ENCODE data around the gene GTF3C1. TPM values are rescaled to one million over a fixed set of nuclear protein-coding genes. Genes with fewer than 3 reads are reported as not detected.
"Not testable (repeated sequence)": the region's sequence is repeated elsewhere in the genome, so short reads cannot be mapped to it uniquely, and the experiment has no call there.

The GTF3C1 gene
- polyA plus RNA-seq, 4 donors, result 30.4 to 47.0 (median 36.8) TPM

DNA sequence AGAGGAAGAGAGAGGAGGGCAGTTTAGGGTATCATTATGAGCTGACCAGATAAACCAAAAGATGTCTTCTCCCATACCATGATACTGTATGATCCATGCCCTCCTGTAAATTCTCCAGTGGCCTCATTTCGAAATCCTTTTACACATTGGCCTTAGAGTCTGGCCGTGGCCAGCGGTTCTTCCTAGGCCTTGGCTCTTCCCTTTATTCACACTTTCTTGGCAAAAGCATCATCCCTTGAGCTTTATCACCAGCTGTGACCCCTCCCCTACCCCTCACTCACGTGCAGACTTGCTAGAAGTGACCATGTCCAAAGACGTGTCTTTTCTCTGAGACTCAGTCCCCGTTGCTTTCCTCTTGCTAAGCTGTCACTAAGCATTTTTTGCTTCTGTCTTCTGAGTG, 23.0 kb upstream of the GTF3C1 start:
- WGBS, 3 donors, result 86 to 95% (median 90%) methylated on average over 6 of the region's 6 CpGs
- no peak for DNase-seq
- no peak for FAIRE-seq
- Histone ChIP-seq H3K4me3 (ENCODE audit: low read depth in 1 of 3, low read length in 3 of 3) (no peak overlapping the region), H3K27ac (ENCODE audit: low read depth in 1 of 3, low read length in 2 of 3) (no peak overlapping the region), H3K9me3 (ENCODE audit: control insufficient read depth in 2 of 2, insufficient read depth in 1 of 2, low read depth in 1 of 2, low read length in 1 of 2) (no peaks in the 10 kb centered on the region), H3K27me3 (ENCODE audit: control insufficient read depth in 3 of 3, insufficient read depth in 3 of 3, low read length in 3 of 3) (no peaks in the 10 kb centered on the region), H3K4me1 (ENCODE audit: control insufficient read depth in 3 of 3, insufficient read depth in 2 of 3, low read depth in 1 of 3, low read length in 2 of 3) (no peaks in the 10 kb centered on the region), H3K36me3 (ENCODE audit: control insufficient read depth in 3 of 3, insufficient read depth in 2 of 3, low read depth in 1 of 3, low read length in 3 of 3) (peaks cover 0 to 13% (median 0%) of the 10 kb centered on the region in 3 donors)

DNA sequence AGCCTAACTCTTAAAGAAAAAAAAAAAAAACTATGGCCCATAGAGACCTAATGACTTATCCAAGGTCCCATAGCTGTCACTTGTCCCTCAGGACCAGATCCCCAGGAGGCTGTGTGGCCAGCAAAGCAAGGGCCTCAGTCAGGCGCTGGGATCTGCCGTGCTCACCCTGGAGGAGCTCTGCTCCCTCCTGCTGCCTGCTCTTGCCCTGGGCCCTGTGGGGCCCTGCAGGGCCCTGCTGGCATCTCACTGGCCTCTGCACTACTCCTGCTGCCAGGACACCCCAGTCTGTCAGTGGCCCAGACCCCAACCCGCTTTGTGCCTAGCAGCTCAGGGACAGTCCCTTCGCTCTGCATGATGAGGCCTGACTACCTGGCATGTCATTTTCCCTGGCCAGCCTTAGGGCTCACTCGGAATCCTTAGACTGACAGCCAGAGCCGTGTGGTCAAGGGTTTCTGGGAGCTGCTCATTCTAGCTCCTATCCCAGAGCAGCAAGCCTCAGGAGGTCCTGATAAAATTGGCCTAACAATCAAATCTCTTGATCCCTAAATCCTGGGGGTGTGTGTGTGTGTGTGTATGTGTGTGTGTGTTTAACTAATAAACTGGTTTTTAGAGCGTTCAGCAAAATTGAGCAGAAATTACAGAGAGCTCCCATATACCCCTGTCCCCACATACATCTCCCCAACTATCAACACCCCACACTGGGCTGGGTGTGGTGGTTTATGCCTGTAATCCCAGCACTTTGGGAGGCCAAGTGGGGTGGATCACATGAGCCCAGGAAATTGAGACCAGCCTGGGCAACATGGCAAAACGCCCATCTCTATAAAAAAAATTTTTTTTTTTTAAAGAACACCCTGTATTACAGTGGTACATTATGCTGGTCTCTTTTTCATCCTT, 22.0 kb upstream of the GTF3C1 start:
- 91 to 94% (median 93%) methylated on average over 8 of the region's 8 CpGs for WGBS, 3 donors

DNA sequence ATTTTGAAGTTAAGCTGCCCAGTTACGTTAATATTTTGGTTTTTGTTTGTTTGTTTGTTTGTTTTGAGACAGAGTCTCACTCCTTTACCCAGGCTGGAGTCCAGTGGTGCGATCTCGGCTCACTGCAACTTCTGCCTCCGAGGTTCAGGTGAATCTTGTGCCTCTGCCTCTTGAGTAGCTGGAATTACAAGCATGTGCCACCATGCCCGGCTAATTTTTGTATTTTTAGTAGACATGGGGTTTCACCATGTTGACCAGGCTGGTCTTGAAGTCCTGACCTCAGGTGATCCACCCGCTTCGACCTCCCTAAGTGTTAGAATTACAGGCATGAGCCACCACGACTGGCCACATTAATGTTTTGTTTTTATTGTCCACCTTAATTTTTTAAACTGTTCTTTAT, 21.3 kb upstream of the GTF3C1 start:
- not testable (repeated sequence) for H3K4me1 ChIP-seq (ENCODE audit: control insufficient read depth in 3 of 3, insufficient read depth in 2 of 3, low read depth in 1 of 3, low read length in 2 of 3); H3K9me3 ChIP-seq (ENCODE audit: control insufficient read depth in 2 of 2, insufficient read depth in 1 of 2, low read depth in 1 of 2, low read length in 1 of 2); FAIRE-seq; H3K27ac ChIP-seq (ENCODE audit: low read depth in 1 of 3, low read length in 2 of 3); H3K27me3 ChIP-seq (ENCODE audit: control insufficient read depth in 3 of 3, insufficient read depth in 3 of 3, low read length in 3 of 3); H3K4me3 ChIP-seq (ENCODE audit: low read depth in 1 of 3, low read length in 3 of 3); DNase-seq
- H3K36me3 ChIP-seq (ENCODE audit: control insufficient read depth in 3 of 3, insufficient read depth in 2 of 3, low read depth in 1 of 3, low read length in 3 of 3), result peaks cover 0 to 14% (median 0%) of the 10 kb centered on the region in 3 donors
- WGBS, 3 donors, result 94 to 95% (median 95%) methylated on average over 8 of the region's 8 CpGs

More for the DNA sequence above, 22.0 kb upstream of the GTF3C1 start:
- no peak for FAIRE-seq
- Histone ChIP-seq H3K9me3 (ENCODE audit: control insufficient read depth in 2 of 2, insufficient read depth in 1 of 2, low read depth in 1 of 2, low read length in 1 of 2) (no peaks in the 10 kb centered on the region), H3K36me3 (ENCODE audit: control insufficient read depth in 3 of 3, insufficient read depth in 2 of 3, low read depth in 1 of 3, low read length in 3 of 3) (peaks cover 0 to 15% (median 0%) of the 10 kb centered on the region in 3 donors), H3K4me3 (ENCODE audit: low read depth in 1 of 3, low read length in 3 of 3) (no peak overlapping the region), H3K27me3 (ENCODE audit: control insufficient read depth in 3 of 3, insufficient read depth in 3 of 3, low read length in 3 of 3) (no peaks in the 10 kb centered on the region), H3K27ac (ENCODE audit: low read depth in 1 of 3, low read length in 2 of 3) (no peak overlapping the region), H3K4me1 (ENCODE audit: control insufficient read depth in 3 of 3, insufficient read depth in 2 of 3, low read depth in 1 of 3, low read length in 2 of 3) (no peaks in the 10 kb centered on the region)
- DNase-seq, result no peak

DNA sequence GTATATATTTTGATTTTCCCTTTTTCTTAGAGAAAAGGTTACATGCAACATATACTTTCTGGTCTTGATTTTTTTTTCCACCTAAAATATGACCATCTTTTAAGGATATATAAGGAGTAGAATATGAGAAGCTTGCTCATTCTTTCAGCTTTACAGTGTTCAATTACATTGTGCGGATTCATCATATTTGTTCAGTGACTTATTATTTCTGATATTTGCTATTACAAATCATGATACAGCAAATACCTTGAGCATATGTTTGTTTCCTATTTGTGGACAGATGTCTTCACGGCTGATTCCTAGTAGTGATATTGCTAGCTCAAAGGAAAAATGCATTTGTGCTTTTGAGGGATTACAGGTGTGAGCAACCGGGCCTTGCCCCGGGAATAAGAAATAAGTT, 18.4 kb upstream of the GTF3C1 start:
- Histone ChIP-seq H3K27ac (ENCODE audit: low read depth in 1 of 3, low read length in 2 of 3) (no peak overlapping the region), H3K27me3 (ENCODE audit: control insufficient read depth in 3 of 3, insufficient read depth in 3 of 3, low read length in 3 of 3) (no peaks in the 10 kb centered on the region), H3K9me3 (ENCODE audit: control insufficient read depth in 2 of 2, insufficient read depth in 1 of 2, low read depth in 1 of 2, low read length in 1 of 2) (no peaks in the 10 kb centered on the region), H3K4me1 (ENCODE audit: control insufficient read depth in 3 of 3, insufficient read depth in 2 of 3, low read depth in 1 of 3, low read length in 2 of 3) (no peaks in the 10 kb centered on the region), H3K36me3 (ENCODE audit: control insufficient read depth in 3 of 3, insufficient read depth in 2 of 3, low read depth in 1 of 3, low read length in 3 of 3) (peaks cover 0 to 7% (median 0%) of the 10 kb centered on the region in 3 donors), H3K4me3 (ENCODE audit: low read depth in 1 of 3, low read length in 3 of 3) (no peak overlapping the region)
- 90 to 96% (median 95%) methylated on average over 4 of the region's 4 CpGs for WGBS, 3 donors
- FAIRE-seq (no peak), DNase-seq (no peak)

DNA sequence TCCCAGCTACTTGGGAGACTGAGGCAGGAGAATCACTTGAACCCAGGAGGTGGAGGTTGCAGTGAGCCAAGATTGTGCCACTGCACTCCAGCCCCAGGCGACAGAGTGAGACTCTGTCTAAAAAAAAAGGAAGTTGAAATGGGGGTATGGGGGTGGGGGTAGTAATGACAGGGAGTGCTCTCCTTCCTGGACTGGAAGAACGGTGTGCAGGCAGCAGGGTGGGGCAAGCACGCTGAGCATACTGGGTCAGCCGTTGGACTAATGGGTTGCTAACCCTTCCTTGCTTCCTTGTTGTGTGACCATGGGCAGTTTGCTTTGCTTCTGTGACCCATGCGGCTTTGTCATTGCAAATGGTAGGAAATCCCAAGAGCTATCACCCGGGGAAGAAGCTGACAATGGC, 16.7 kb upstream of the GTF3C1 start:
- DNase-seq (peak in 1 of 2 donors; percentile 15), FAIRE-seq (no peak)
- WGBS, 3 donors, result 63 to 65% (median 65%) methylated on average over 6 of the region's 6 CpGs
- no peak overlapping the region for H3K27ac ChIP-seq (ENCODE audit: low read depth in 1 of 3, low read length in 2 of 3)
- H3K4me1 ChIP-seq (ENCODE audit: control insufficient read depth in 3 of 3, insufficient read depth in 2 of 3, low read depth in 1 of 3, low read length in 2 of 3), result no peaks in the 10 kb centered on the region
- H3K4me3 ChIP-seq (ENCODE audit: low read depth in 1 of 3, low read length in 3 of 3), result no peak overlapping the region
- H3K9me3 ChIP-seq (ENCODE audit: control insufficient read depth in 2 of 2, insufficient read depth in 1 of 2, low read depth in 1 of 2, low read length in 1 of 2), result no peaks in the 10 kb centered on the region
- peaks cover 0 to 4% (median 0%) of the 10 kb centered on the region in 3 donors for H3K36me3 ChIP-seq (ENCODE audit: control insufficient read depth in 3 of 3, insufficient read depth in 2 of 3, low read depth in 1 of 3, low read length in 3 of 3)
- no peaks in the 10 kb centered on the region for H3K27me3 ChIP-seq (ENCODE audit: control insufficient read depth in 3 of 3, insufficient read depth in 3 of 3, low read length in 3 of 3)

DNA sequence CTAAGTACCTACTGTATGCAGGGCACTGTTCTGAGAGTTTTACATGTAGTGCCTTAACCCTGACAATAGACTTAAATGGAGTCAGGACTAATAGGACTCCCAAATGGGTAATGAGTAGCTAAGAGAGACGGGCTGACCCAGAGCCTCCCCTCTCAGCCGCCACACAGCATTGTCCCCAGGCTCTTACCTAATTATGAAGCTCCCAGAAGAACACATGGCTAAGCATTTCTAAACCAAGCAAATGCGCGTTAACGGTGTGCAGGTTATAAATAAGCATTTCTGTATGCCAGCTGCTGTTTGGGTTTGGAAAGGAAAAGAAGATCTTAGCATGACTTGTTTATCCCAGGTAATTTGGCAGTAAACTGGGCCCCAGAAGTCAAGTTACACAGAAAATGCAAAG, 14.5 kb upstream of the GTF3C1 start:
- Histone ChIP-seq H3K9me3 (ENCODE audit: control insufficient read depth in 2 of 2, insufficient read depth in 1 of 2, low read depth in 1 of 2, low read length in 1 of 2) (no peaks in the 10 kb centered on the region), H3K27ac (ENCODE audit: low read depth in 1 of 3, low read length in 2 of 3) (no peak overlapping the region), H3K36me3 (ENCODE audit: control insufficient read depth in 3 of 3, insufficient read depth in 2 of 3, low read depth in 1 of 3, low read length in 3 of 3) (peaks cover 0 to 3% (median 0%) of the 10 kb centered on the region in 3 donors), H3K4me1 (ENCODE audit: control insufficient read depth in 3 of 3, insufficient read depth in 2 of 3, low read depth in 1 of 3, low read length in 2 of 3) (no peaks in the 10 kb centered on the region), H3K27me3 (ENCODE audit: control insufficient read depth in 3 of 3, insufficient read depth in 3 of 3, low read length in 3 of 3) (no peaks in the 10 kb centered on the region), H3K4me3 (ENCODE audit: low read depth in 1 of 3, low read length in 3 of 3) (no peak overlapping the region)
- DNase-seq (no peak), FAIRE-seq (no peak)
- 90 to 93% (median 91%) methylated on average over 5 of the region's 5 CpGs for WGBS, 3 donors

DNA sequence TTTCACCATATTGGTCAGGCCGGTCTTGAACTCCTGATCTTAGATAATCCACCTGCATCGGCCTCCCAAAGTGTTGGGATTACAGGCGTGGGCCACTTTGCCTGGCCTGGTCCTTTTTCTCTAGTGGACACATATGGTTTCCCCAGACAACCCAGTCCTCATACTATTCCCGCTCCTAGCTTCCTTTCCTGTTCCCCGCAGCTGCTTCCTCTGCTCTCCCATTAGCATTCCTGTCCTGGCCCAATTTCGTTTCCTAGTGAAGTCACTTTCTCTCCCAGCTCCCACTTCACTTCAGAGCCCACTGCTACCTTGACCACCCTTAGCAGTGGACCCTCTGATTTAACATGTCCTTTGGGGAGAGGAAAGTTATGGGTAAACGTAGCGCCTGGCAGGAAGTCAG, 11.5 kb upstream of the GTF3C1 start:
- WGBS, 3 donors, result 89 to 96% (median 92%) methylated on average over 8 of the region's 8 CpGs
- no peaks in the 10 kb centered on the region for H3K9me3 ChIP-seq (ENCODE audit: control insufficient read depth in 2 of 2, insufficient read depth in 1 of 2, low read depth in 1 of 2, low read length in 1 of 2)
- DNase-seq, result no peak
- H3K4me1 ChIP-seq (ENCODE audit: control insufficient read depth in 3 of 3, insufficient read depth in 2 of 3, low read depth in 1 of 3, low read length in 2 of 3), result no peaks in the 10 kb centered on the region
- no peak for FAIRE-seq
- no peak overlapping the region for H3K27ac ChIP-seq (ENCODE audit: low read depth in 1 of 3, low read length in 2 of 3)
- H3K4me3 ChIP-seq (ENCODE audit: low read depth in 1 of 3, low read length in 3 of 3), result no peak overlapping the region
- H3K27me3 ChIP-seq (ENCODE audit: control insufficient read depth in 3 of 3, insufficient read depth in 3 of 3, low read length in 3 of 3), result no peaks in the 10 kb centered on the region
- peaks cover 0 to 2% (median 0%) of the 10 kb centered on the region in 3 donors for H3K36me3 ChIP-seq (ENCODE audit: control insufficient read depth in 3 of 3, insufficient read depth in 2 of 3, low read depth in 1 of 3, low read length in 3 of 3)

DNA sequence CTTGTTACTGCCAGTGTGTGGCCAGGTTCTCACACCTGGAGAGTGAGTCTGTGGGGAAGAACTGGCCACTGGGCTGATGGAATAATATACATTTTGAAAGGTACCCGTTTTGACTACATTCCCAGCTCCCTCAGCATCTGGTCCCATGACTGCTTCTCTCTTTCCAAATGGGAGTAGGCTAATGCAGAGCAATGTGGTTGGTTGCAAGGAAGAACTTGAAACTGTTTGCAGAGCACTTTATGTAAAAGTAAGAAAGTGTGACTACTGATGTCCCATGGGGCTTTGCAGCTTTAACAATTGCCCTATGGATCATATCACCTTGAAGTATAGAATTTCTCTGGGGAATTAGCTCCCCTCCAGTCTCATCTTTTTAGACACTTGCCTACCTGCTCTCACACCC, 9.2 kb upstream of the GTF3C1 start:
- no peaks in the 10 kb centered on the region for H3K9me3 ChIP-seq (ENCODE audit: control insufficient read depth in 2 of 2, insufficient read depth in 1 of 2, low read depth in 1 of 2, low read length in 1 of 2)
- FAIRE-seq (no peak), DNase-seq (no peak)
- no peaks in the 10 kb centered on the region for H3K27me3 ChIP-seq (ENCODE audit: control insufficient read depth in 3 of 3, insufficient read depth in 3 of 3, low read length in 3 of 3)
- no peak overlapping the region for H3K4me3 ChIP-seq (ENCODE audit: low read depth in 1 of 3, low read length in 3 of 3)
- peaks cover 0 to 2% (median 0%) of the 10 kb centered on the region in 3 donors for H3K36me3 ChIP-seq (ENCODE audit: control insufficient read depth in 3 of 3, insufficient read depth in 2 of 3, low read depth in 1 of 3, low read length in 3 of 3)
- 64 to 84% (median 78%) methylated on average over 1 of the region's 1 CpG for WGBS, 3 donors
- no peaks in the 10 kb centered on the region for H3K4me1 ChIP-seq (ENCODE audit: control insufficient read depth in 3 of 3, insufficient read depth in 2 of 3, low read depth in 1 of 3, low read length in 2 of 3)
- H3K27ac ChIP-seq (ENCODE audit: low read depth in 1 of 3, low read length in 2 of 3), result no peak overlapping the region
